ENCODE results near the gene RADIL.
"Not testable (repeated sequence)": the region's sequence is repeated elsewhere in the genome, so short reads cannot be mapped to it uniquely, and the experiment has no call there.

Gene RADIL

DNA sequence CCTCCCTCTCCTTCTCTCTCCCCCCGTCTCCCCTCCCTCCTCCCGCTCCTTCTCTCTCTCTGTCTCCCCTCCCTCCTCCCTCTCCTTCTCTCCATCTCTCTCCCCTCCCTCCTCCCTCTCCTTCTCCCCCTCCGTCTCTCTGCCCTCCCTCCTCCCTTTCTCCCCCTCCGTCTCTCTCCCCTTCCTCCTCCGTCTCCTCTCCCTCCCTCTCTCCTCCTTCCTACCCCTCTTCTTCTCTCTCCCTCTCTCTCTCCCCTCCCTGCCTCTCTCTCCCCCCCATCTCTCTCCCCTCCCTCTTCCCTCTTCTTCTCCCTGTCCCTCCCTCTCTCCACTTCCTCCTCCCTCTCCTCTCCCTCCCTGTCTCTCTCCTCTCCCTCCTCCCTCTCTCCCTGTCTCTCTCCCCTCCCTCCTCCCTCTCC lies 75.9 kb downstream of the RADIL start:
- no peak overlapping the region for H3K4me3 ChIP-seq (replicated peaks; ENCODE audit: low read depth, low read length)
- TF ChIP-seq, protein P1, sequence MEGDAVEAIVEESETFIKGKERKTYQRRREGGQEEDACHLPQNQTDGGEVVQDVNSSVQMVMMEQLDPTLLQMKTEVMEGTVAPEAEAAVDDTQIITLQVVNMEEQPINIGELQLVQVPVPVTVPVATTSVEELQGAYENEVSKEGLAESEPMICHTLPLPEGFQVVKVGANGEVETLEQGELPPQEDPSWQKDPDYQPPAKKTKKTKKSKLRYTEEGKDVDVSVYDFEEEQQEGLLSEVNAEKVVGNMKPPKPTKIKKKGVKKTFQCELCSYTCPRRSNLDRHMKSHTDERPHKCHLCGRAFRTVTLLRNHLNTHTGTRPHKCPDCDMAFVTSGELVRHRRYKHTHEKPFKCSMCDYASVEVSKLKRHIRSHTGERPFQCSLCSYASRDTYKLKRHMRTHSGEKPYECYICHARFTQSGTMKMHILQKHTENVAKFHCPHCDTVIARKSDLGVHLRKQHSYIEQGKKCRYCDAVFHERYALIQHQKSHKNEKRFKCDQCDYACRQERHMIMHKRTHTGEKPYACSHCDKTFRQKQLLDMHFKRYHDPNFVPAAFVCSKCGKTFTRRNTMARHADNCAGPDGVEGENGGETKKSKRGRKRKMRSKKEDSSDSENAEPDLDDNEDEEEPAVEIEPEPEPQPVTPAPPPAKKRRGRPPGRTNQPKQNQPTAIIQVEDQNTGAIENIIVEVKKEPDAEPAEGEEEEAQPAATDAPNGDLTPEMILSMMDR (IDR thresholded peaks at IDR 0.05; ENCODE audit: low read length, missing control alignments): no peak
- DNase-seq (ENCODE audit: low read depth): no peak

DNA sequence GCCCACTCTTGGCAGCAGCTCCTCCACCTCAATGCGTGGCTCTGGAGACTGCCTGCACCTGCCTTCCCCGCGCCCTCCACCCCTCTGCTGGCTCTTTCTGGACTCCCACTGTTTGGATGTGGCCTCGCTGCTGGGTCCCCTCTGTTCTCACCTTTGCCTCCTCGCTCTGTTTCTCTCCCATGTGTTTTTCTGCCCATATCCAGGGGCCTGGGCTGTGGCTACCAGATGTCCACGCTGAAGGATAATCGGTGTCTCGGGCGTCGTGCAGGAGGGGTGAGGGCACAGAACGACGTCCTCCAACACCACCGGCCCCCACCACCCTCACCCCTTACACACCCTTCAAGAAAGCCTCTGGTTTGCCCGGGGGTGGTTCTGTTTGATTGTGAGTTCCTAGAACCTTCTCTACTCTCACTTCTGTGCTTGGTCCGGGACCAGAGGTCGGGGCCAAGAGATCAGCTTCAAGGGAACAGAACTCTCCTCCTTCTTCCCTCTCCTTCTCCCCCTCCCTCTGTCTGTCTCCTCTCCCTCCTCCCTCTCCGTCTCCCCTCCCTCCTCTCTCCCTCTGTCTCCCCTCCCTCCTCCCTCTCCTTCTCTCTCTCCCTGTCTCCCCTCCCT lies 76.4 kb downstream of the RADIL start:
- TF ChIP-seq, protein P1 (IDR thresholded peaks at IDR 0.05; ENCODE audit: low read length, missing control alignments): no peak
- no peak overlapping the region for H3K4me3 ChIP-seq (replicated peaks; ENCODE audit: low read depth, low read length)
- no peak for DNase-seq (ENCODE audit: low read depth)

DNA sequence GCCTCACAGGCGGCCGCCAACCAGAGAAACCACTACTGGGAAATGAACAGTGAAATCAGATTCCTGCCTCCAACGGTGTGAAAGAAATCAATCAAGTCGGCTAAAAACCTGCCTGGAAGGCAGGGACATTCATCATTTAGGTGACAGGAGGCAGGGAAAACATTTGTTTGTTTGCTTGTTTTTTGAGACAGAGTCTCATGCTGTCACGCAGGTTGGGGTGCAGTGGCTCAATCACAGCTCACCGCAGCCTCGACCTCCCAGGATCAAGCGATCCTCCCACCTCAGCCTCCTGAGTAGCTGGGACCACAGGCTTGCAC lies 77.6 kb downstream of the RADIL start:
- TF ChIP-seq, protein P1 (IDR thresholded peaks at IDR 0.05; ENCODE audit: low read length, missing control alignments): no peak
- H3K4me3 ChIP-seq (replicated peaks; ENCODE audit: low read depth, low read length): no peak overlapping the region
- no peak for DNase-seq (ENCODE audit: low read depth)

DNA sequence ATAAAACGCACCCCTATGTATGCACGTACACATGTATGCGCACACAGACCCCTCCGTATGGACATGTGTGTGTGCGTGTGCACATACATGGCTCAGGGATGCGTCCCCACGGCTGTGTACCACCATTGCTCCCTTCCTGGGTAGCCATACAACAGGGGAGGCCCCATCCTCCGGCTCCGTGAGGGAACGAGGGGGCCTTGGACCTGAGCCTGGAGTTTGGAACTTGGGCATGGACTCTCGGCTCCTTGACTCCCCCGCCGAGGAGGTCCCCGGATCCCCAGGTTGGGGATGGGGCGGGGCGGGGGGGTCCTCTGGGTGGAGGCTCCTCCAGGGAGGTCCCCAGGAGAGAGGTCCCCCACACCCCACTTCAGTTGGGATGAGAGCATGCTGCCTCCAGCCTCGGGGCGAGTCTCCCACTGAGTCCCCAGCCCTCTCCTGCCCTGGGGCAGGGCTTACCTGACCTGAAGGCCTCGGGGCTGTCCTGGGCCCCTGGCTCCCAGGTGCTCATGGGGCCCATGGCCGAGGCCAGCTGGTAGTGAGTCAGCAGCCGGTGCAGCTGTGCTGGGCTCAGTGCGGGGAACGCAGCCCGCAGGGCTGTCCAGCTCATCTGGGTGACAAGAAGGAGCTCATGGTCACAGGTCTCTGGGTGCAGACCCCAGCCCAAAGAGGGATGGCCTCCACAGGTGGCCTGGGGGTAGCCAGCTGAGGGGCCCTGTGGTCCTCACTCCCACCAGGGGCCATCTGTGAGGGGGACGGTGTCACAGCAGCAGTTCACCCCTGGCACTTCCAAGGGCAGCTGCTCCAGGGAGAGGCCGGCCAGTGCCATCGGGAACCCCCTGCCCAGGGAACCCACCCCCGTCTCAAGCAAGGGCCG lies 78.2 kb downstream of the RADIL start:
- TF ChIP-seq, protein P1 (IDR thresholded peaks at IDR 0.05; ENCODE audit: low read length, missing control alignments): no peak
- no peak for DNase-seq (ENCODE audit: low read depth)

DNA sequence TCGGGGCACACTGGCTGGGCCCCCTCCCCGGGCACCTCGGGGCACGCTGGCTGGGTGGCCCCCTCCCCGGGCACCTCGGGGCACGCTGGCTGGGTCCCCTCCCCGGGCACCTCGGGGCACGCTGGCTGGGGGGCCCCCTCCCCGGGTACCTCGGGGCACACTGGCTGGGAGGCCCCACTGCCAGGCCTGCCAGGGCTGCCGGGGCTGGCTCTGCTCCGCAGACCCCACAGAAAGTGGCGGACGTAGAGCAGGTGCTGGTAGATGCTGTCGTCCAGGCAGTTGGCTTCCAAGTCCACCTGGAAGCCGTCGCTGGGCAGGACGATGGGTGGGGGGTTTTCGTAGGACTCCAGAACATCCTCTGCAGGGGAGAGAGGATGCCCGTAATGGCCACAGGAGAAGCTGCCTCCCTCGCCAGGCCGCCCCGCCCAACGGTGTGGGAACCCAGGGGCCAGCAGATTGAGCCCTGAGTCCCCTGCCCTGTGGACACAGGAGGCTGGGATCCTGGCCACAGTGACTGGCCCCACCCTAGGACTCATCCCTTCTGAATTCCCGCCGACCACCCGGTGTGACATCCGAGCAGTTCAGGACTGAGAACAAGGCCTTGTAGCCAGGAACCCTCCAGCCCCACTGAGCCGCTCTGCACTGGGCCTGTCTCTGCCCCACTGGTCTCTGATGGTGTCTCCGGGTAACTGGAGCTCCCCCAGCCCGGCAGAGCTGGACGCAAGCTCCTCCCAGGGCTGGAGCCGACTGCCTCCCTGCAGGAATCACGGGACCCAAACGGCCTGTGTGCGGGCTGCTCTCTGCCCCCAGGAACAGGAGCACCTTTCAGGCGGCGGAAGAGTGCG lies 79.9 kb downstream of the RADIL start:
- H3K4me3 ChIP-seq (replicated peaks; ENCODE audit: low read depth, low read length): no peak overlapping the region
- TF ChIP-seq, protein P1 (IDR thresholded peaks at IDR 0.05; ENCODE audit: low read length, missing control alignments): no peak
- DNase-seq (ENCODE audit: low read depth): no peak

More for the DNA sequence above, 78.2 kb downstream of the RADIL start:
- H3K4me3 ChIP-seq (replicated peaks; ENCODE audit: low read depth, low read length): no peak overlapping the region

DNA sequence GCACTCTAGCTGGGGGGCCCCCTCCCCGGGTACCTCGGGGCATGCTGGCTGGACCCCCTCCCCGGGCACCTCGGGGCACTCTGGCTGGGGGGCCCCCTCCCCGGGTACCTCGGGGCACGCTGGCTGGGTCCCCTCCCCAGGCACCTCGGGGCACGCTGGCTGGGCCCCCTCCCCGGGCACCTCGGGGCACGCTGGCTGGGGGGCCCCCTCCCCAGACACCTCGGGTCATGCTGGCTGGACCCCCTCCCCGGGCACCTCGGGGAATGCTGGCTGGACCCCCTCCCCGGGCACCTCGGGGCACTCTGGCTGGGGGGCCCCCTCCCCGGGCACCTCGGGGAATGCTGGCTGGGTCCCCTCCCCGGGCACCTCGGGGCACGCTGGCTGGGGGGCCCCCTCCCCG lies 80.9 kb downstream of the RADIL start:
- not testable (repeated sequence) for H3K4me3 ChIP-seq (replicated peaks; ENCODE audit: low read depth, low read length); DNase-seq (ENCODE audit: low read depth)

DNA sequence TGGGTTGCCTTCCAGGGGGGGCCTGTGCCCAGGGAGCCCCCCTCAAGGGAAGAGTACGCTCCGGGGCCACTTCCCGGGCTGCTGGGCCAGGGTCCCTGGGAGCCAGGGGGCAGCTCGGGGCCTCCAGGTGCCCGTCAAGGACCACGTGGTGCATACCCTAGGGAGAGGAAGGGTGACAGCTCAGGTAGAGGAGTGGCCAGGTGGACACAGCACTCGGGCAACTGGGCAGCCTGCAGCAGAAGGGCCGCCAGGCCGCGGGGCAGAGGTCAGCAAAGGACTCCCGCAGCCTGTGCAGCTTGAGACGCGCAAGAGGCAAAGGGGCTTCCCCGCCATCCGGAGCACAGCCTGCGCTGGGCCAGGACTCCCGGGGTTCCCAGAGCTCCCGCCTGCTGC lies 81.7 kb downstream of the RADIL start:
- no peak for DNase-seq (ENCODE audit: low read depth)
- TF ChIP-seq, protein P1 (IDR thresholded peaks at IDR 0.05; ENCODE audit: low read length, missing control alignments): no peak
- no peak overlapping the region for H3K4me3 ChIP-seq (replicated peaks; ENCODE audit: low read depth, low read length)
